Stimulated activated CD4-positive, alpha-beta T cell treated with anti-CD3 and anti-CD28 coated beads, TNF-alpha, amount 100 ng/mL, for 24 hours (primary cell): ENCODE data around the gene TFB1M.
"Not testable (repeated sequence)": the region's sequence is repeated elsewhere in the genome, so short reads cannot be mapped to it uniquely, and the experiment has no call there.

Experiments used
- DNase-seq, 3 experiments: peaks; one replicate each; pipeline ENCODE4 v3.0.0-alpha.2; 2020; ENCODE audit warnings: low read depth in 3 of 3

The TFB1M gene

GRCh38 chr6:155303361-155303870 lies 10.9 kb downstream of the TFB1M start:
- DNase-seq: no peak

GRCh38 chr6:155301867-155302266 lies 12.4 kb downstream of the TFB1M start:
- DNase-seq: no peak

GRCh38 chr6:155297669-155298068 lies 16.6 kb downstream of the TFB1M start:
- no peak for DNase-seq

- no peak for DNase-seq
These were observed 21.6 kb downstream of the TFB1M start for GRCh38 chr6:155292711-155293110.

GRCh38 chr6:155291291-155291690 lies 23.0 kb downstream of the TFB1M start:
- no peak for DNase-seq

GRCh38 chr6:155290491-155290890 lies 23.8 kb downstream of the TFB1M start:
- no peak for DNase-seq

GRCh38 chr6:155287762-155288161 lies 26.5 kb downstream of the TFB1M start:
- no peak for DNase-seq

GRCh38 chr6:155284775-155285174 lies 29.5 kb downstream of the TFB1M start:
- no peak for DNase-seq

GRCh38 chr6:155278319-155279049 lies 35.8 kb downstream of the TFB1M start:
- no peak for DNase-seq

GRCh38 chr6:155276638-155277037 lies 37.6 kb downstream of the TFB1M start:
- no peak for DNase-seq

- no peak for DNase-seq
These were observed 38.3 kb downstream of the TFB1M start for GRCh38 chr6:155275808-155276480.

GRCh38 chr6:155274533-155274932 lies 39.8 kb downstream of the TFB1M start:
- no peak for DNase-seq

GRCh38 chr6:155274106-155274505 lies 40.2 kb downstream of the TFB1M start:
- DNase-seq: no peak

GRCh38 chr6:155273431-155273830 lies 40.9 kb downstream of the TFB1M start:
- no peak for DNase-seq

GRCh38 chr6:155272353-155273232 lies 41.7 kb downstream of the TFB1M start:
- DNase-seq: no peak

GRCh38 chr6:155271145-155271544 lies 43.1 kb downstream of the TFB1M start:
- DNase-seq: no peak

GRCh38 chr6:155270561-155271091 lies 43.7 kb downstream of the TFB1M start:
- DNase-seq: no peak

- no peak for DNase-seq
These were observed 44.5 kb downstream of the TFB1M start for GRCh38 chr6:155269765-155270164.

GRCh38 chr6:155268088-155268867 lies 46.0 kb downstream of the TFB1M start:
- not testable (repeated sequence) for DNase-seq

- no peak for DNase-seq
These were observed 46.9 kb downstream of the TFB1M start for GRCh38 chr6:155267411-155267810.
